ENCODE measurements around the gene ZNF595.
"Not testable (repeated sequence)": the region's sequence is repeated elsewhere in the genome, so short reads cannot be mapped to it uniquely, and the experiment has no call there.

ZNF595 gene

DNA sequence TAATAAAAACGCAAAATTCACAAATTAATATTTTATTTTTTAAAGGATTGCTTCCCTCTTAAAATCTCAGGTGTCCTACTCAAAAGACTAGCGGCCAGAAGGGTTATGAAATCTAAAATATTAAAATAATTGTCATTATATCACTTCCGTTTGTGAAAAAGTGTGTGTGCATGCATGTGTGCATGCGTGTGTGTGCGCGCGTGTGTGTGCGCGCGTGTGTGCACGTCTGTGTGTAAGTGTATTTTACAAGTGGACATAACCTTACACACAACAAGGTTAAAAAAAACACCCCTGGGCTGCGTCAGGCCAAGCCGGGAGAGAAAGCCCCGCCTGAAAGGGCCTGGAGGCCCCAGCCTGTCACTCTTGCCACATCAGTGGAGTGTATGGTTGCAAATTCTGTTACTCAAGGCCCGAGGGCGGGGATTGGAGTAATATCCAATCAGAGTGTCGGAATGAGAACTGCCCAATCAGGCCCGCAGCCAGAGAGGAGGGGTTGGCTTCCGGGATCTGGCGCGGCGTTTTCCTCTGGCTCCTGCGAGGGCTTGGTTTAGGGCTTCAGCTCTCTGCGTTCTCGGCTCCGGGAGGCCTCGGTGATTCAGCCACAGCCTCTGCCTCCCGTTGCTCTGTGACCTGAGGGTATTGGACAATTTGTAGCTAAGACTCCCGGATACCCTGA, at the start of gene ZNF595:
TSS of gene ZNF595 (plus strand) at position 518 of the 676 bp plus-strand sequence. CDS start 168 bp downstream, outside the sequence.
- H3K4me3 ChIP-seq (ENCODE audit: low read depth, low read length), result peak within 1 kb of the TSS; percentile 47

GRCh38 chr4:9937-10870, 42.9 kb upstream of the ZNF595 start:
- H3K4me3 ChIP-seq (ENCODE audit: low read depth, low read length), result not testable (repeated sequence)

DNA sequence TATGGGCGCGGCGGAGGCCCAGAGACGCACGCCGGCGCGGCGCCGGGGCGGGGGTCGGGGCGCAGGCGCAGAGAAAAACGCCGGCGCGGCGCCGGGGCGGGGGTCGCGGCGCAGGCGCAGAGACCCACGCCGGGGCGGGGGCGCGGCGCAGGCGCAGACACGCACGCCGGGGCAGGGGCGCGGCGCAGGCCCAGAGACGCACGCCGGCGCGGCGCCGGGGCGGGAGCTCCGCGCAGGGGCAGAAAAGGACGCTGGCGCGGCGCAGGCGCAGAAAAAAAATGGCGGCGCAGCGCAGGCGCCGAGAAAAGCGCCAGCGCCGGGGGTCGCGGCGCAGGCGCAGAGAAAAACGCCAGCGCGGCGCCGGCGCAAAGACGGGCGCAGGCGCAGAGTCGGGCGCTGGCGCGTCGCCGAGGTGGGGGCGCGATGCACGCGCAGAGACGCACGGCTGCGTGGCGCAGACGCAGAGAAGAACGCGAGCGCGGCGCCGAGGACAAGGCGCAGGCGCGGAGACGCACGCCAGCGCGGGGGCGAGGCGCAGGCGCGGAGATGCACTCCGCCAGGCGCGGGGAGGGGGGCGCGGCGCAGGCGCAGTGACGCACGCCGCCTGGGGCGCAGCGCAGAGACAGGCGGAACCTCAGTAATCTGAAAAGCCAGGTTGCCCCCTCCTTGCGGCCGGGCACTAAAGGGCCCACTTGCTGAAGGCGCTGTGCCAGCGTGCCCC, 41.9 kb upstream of the ZNF595 start:
- H3K4me3 ChIP-seq (ENCODE audit: low read depth, low read length), result not testable (repeated sequence)

GRCh38 chr4:11816-12417, 41.2 kb upstream of the ZNF595 start:
- H3K4me3 ChIP-seq (ENCODE audit: low read depth, low read length), result not testable (repeated sequence)

DNA sequence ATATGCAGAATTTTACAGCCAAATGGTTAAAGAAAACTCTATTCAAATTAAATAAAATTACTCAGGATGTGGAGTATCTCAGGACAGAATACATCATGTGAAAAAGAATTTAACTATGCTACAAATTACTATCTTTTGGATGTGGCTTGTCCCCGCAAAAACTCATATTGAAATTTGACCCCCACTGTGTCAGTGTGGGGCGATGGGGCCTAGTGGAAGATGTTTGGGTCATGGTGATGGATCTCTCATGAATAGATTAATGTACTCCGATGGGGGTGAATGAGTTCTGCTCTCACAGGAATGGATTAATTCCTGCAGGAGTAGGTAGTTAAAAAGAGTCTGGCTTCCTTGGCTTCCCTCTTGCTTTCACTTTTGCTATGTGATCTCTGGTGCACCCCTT, 35.0 kb upstream of the ZNF595 start:
- not testable (repeated sequence) for H3K4me3 ChIP-seq (ENCODE audit: low read depth, low read length)

GRCh38 chr4:18589-18988, 34.5 kb upstream of the ZNF595 start:
- H3K4me3 ChIP-seq (ENCODE audit: low read depth, low read length), result not testable (repeated sequence)

- not testable (repeated sequence) for H3K4me3 ChIP-seq (ENCODE audit: low read depth, low read length)
These were observed 30.2 kb upstream of the ZNF595 start for GRCh38 chr4:22882-23281.

- H3K4me3 ChIP-seq (ENCODE audit: low read depth, low read length), result not testable (repeated sequence)
These were observed 28.8 kb upstream of the ZNF595 start for GRCh38 chr4:24359-24758.

DNA sequence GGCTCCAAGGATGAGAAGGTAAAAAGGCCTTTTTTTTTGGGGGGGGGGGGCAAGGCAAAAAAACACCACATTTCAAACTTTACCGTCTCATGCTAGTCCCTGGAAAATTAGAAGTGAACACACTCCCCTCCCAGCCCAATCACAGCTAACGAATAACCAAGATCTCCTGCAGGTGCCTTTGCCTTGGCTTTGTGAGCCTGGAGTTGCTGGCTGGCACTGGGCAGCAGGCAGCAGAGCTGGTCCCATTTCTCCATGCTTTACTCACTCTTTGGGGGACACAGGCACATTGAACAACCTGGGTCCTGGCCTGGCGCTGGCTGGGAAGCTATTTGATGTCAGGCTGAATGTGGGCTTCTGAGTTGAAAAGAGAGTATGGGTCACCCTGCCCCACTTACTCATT, 25.6 kb upstream of the ZNF595 start:
- not testable (repeated sequence) for H3K4me3 ChIP-seq (ENCODE audit: low read depth, low read length)

GRCh38 chr4:28767-29542, 24.2 kb upstream of the ZNF595 start:
- not testable (repeated sequence) for H3K4me3 ChIP-seq (ENCODE audit: low read depth, low read length)

DNA sequence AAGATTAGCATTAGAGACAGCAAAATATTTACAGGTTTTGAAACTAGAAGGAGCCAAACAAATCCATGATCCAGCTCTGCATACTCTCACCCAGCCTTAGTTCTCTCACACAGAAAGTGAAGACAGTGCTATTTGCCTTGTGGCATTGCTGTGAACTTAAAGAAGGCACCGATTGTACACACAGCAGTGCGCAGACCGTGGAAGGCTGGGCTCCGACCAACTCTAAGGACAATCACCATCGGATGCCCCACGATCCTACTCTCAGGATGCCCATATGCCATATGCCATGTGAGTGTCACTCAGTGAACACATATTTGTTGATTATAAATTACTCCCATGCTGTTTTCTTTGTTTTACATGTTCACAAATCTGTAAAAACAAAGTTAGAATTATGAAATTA, 19.8 kb upstream of the ZNF595 start:
- not testable (repeated sequence) for H3K4me3 ChIP-seq (ENCODE audit: low read depth, low read length)

DNA sequence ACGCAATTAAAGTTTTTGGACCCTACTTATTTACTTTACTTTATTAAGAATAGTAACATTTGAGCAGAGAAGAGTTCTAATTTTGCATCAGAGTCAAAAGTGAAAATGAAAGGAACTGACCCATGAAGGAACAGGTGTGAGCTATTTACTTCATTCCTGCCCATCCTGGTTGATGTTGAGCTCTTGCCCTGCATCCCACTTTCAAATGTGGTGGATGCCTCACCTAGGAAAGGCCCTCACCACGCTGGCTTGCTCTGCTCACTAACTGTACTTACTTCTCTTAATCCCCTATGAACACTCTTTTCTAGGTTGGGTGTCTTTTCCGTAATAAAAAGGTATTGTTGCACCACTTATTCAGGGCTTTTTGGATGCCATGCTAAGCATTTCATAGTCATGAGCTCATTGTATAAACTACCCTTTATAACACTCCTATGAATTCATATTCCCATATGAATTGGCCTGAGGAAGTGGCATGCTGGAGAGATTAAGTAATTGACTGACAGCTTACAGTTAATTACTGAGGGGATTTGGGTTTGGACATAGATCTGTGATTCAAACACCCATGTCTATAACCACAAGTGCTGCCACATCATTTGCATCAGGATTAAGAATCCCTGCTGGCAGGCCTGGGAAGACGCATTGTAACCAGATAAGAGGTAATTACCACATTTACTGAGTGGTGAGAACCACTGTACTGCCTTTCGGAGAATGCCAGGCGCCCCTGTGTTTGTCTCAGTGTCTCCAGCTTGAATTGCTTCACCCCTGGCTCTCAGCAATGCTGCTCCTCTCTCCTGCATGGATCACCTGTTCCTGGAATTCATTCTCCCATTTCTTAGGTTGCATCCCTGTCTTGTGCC, 16.3 kb upstream of the ZNF595 start:
- not testable (repeated sequence) for H3K4me3 ChIP-seq (ENCODE audit: low read depth, low read length)

DNA sequence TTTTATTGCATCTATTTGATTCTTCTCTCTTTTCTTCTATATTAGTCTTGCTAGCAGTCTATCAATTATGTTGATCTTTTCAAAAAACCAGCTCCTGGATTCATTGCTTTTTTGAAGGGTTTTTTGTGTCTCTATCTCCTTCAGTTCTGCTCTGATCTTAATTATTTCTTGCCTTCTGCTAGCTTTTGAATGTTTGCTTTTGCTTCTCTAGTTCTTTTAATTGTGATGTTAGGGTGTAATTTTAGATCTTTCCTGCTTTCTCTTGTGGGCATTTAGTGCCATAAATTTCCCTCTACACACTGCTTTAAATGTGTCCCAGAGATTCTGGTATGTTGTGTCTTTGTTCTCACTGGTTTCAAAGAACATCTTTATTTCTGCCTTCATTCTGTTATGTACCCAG, 14.9 kb upstream of the ZNF595 start:
- H3K4me3 ChIP-seq (ENCODE audit: low read depth, low read length), result not testable (repeated sequence)

DNA sequence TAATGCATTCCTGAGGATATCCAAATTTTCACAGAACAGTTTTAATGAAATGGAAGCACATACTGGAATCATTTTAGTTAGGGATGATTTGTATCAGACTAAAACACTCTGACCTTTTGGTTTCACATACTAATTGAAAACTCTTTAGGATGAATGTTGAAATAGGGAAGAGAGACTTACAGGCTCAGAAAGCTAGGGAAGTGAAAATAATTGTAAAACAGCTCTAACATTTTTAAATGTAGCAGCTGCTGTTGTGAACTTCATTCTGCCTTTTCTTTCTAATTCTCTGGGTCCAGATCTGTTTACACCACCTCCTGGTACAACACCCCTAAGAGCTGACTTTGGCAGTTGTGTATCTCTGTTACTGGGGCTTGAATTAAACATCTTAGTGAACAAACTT, 9.7 kb upstream of the ZNF595 start:
- not testable (repeated sequence) for H3K4me3 ChIP-seq (ENCODE audit: low read depth, low read length)

GRCh38 chr4:51253-51652, 1.9 kb upstream of the ZNF595 start:
- not testable (repeated sequence) for H3K4me3 ChIP-seq (ENCODE audit: low read depth, low read length)

GRCh38 chr4:51655-52277, 1.4 kb upstream of the ZNF595 start:
- not testable (repeated sequence) for H3K4me3 ChIP-seq (ENCODE audit: low read depth, low read length)

- H3K4me3 ChIP-seq (ENCODE audit: low read depth, low read length), result peak overlapping the region; percentile 47
These were observed 400 bp downstream of the ZNF595 start for GRCh38 chr4:53521-53920.

DNA sequence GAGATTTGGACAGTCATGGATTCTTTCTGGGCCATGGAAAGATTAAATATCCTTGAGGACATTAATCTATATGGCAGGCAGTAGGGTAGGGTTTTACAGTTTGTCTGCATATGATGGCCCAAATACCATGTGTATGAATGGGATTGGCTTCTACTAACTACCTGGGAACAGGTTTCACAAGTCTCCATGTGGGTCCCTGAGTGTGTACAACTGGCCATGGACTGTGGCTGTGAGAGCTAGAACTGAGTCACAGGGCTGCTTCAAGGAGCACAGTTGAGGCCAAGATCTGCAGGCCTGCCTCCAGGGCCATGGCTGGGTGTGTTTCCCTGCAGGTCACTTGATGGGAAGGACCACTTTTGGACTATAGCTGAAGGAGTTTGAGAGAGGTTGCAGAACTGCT, 11.6 kb downstream of the ZNF595 start:
- not testable (repeated sequence) for H3K4me3 ChIP-seq (ENCODE audit: low read depth, low read length)
